OCI-LY7 (cell line): ENCODE measurements around the gene POLD2. TPM values are rescaled to one million over a fixed set of nuclear protein-coding genes. Genes with fewer than 3 reads are reported as not detected.

Experiments
- BruUV-seq: library from RNA; stranded (reverse); fragments of 400-500 nt; replicated peaks from 2 replicates; lab custom pipeline; 2021; lab: Mats Ljungman, UMichigan
- CTCF ChIA-PET: fragments of 300-600 bp; sonication (Branson Sonifier 250); formaldehyde crosslinking; loops from one replicate; lab custom pipeline; 2022; ENCODE audit warnings: antibody characterized with exemption; ENCODE audit not compliant: unreplicated experiment; lab: Charles Lee
- POLR2A ChIA-PET: fragments of 300-600 bp; sonication (Branson Sonifier 250); formaldehyde crosslinking; loops from one replicate; lab custom pipeline; 2022; ENCODE audit warnings: antibody characterized with exemption; lab: Charles Lee
- DNase-seq: peaks from one replicate; pipeline ENCODE4 v3.0.0-alpha.2; 2015; ENCODE audit warnings: low spot score
- H2AFZ ChIP-seq: fragments of 200-600 bp; sonication (generic), shearing (Covaris generic); 2 replicates; pipeline ENCODE4 v1.6.1; 2014; ENCODE audit warnings: mild to moderate bottlenecking, antibody characterized with exemption, low read length, moderate library complexity
- H3K27ac ChIP-seq: fragments of 200-600 bp; sonication (generic); 2 replicates; pipeline ENCODE4 v1.5.1; 2014; ENCODE audit warnings: mixed run types, low read depth, mild to moderate bottlenecking, moderate library complexity, low read length, inconsistent platforms; ENCODE audit not compliant: poor library complexity, severe bottlenecking
- H3K36me3 ChIP-seq: fragments of 200-600 bp; sonication (generic); 2 replicates; pipeline ENCODE4 v1.6.1; 2014; ENCODE audit warnings: mild to moderate bottlenecking, antibody characterized with exemption, low read length, moderate library complexity, mixed read lengths; ENCODE audit not compliant: insufficient read depth
- H3K4me1 ChIP-seq: fragments of 200-600 bp; sonication (generic); 2 replicates; pipeline ENCODE4 v1.5.1; 2014; ENCODE audit warnings: mild to moderate bottlenecking, low read length; ENCODE audit not compliant: insufficient read depth, poor library complexity, severe bottlenecking
- H3K4me2 ChIP-seq: fragments of 200-600 bp; sonication (generic); 2 replicates; pipeline ENCODE4 v1.6.1; 2014; ENCODE audit warnings: mild to moderate bottlenecking, low read length
- H3K4me3 ChIP-seq: fragments of 200-600 bp; sonication (generic); 2 replicates; pipeline ENCODE4 v1.5.1; 2014; ENCODE audit warnings: mild to moderate bottlenecking, low read depth, low read length; ENCODE audit not compliant: poor library complexity, severe bottlenecking
- H3K79me2 ChIP-seq: fragments of 200-600 bp; sonication (generic); 2 replicates; pipeline ENCODE4 v1.6.1; 2016; ENCODE audit warnings: low read depth, mild to moderate bottlenecking, low read length, moderate library complexity, mixed read lengths; ENCODE audit not compliant: insufficient read depth
- H3K9me2 ChIP-seq: fragments of 200-600 bp; sonication (generic); 2 replicates; pipeline ENCODE4 v1.6.1; 2016; ENCODE audit warnings: mild to moderate bottlenecking, low read length, mixed read lengths; ENCODE audit not compliant: insufficient read depth
- H3K9me3 ChIP-seq: fragments of 200-600 bp; sonication (generic); 2 replicates; pipeline ENCODE4 v1.6.1; 2014; ENCODE audit warnings: mild to moderate bottlenecking, mixed run types, low read length, mixed read lengths
- H4K20me1 ChIP-seq: fragments of 200-600 bp; sonication (generic); 2 replicates; pipeline ENCODE4 v1.6.1; 2014; ENCODE audit warnings: mild to moderate bottlenecking, antibody characterized with exemption, low read length, moderate library complexity, mixed read lengths; ENCODE audit not compliant: insufficient read depth
- EZH2phosphoT487 ChIP-seq: fragments of 200-600 bp; sonication (generic); IDR thresholded peaks from 2 replicates; pipeline ENCODE4 v1.6.1; 2018; ENCODE audit warnings: low read depth, borderline replicate concordance, mild to moderate bottlenecking, mixed run types, antibody characterized with exemption, low read length, moderate library complexity, mixed read lengths
- intact Hi-C: fragments of 100-400 bp; cut with micrococcal nuclease; formaldehyde crosslinking; loops from one replicate; pipeline ENCODE4 v1.10.0; 2022; ENCODE audit not compliant: unreplicated experiment
- total RNA-seq, 2 experiments: library from RNA; depleted of rRNA in 1 of 2; stranded (reverse); fragments of >200 nt in 1 of 2; shearing (Covaris generic) in 1 of 2; gene quantifications; 2 replicates each; pipeline ENCODE4 v1.2.3, GENCODE V29; 2014 to 2022
- TF ChIP-seq, protein P1 (sequence below): fragments of 200-600 bp; sonication (generic); conservative IDR thresholded peaks from 2 replicates; pipeline ENCODE4 v1.5.1; 2014; ENCODE audit warnings: mild to moderate bottlenecking, antibody characterized with exemption, low read length, moderate library complexity, mixed read lengths

Gene POLD2
- total RNA-seq, 2 experiments from 2014 or later, result 230 to 261 TPM

GRCh38 chr7:44148166-44148565, 24.8 kb upstream of the POLD2 start:
- no peaks in the 10 kb centered on the region for H3K9me2 ChIP-seq
- H3K4me3 ChIP-seq, result no peak overlapping the region
- H3K9me3 ChIP-seq, result no peaks in the 10 kb centered on the region
- no peaks in the 10 kb centered on the region for H3K4me1 ChIP-seq
- intact Hi-C loops, result no loop called here
- no peaks in the 10 kb centered on the region for H4K20me1 ChIP-seq
- TF ChIP-seq, protein P1, sequence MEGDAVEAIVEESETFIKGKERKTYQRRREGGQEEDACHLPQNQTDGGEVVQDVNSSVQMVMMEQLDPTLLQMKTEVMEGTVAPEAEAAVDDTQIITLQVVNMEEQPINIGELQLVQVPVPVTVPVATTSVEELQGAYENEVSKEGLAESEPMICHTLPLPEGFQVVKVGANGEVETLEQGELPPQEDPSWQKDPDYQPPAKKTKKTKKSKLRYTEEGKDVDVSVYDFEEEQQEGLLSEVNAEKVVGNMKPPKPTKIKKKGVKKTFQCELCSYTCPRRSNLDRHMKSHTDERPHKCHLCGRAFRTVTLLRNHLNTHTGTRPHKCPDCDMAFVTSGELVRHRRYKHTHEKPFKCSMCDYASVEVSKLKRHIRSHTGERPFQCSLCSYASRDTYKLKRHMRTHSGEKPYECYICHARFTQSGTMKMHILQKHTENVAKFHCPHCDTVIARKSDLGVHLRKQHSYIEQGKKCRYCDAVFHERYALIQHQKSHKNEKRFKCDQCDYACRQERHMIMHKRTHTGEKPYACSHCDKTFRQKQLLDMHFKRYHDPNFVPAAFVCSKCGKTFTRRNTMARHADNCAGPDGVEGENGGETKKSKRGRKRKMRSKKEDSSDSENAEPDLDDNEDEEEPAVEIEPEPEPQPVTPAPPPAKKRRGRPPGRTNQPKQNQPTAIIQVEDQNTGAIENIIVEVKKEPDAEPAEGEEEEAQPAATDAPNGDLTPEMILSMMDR, result no peak
- TF ChIP-seq EZH2phosphoT487, result no peak
- H3K79me2 ChIP-seq, result no peaks in the 10 kb centered on the region
- H3K27ac ChIP-seq, result no peak overlapping the region
- H3K36me3 ChIP-seq, result no peaks in the 10 kb centered on the region
- H3K4me2 ChIP-seq, result no peak overlapping the region
- ChIA-PET POLR2A (interaction anchor here (0.9 kb wide), 1 partner anchor 15 kb away, joined by 3 read pairs; no protein-coding TSS in a partner anchor), CTCF (no interaction called here)
- no peak overlapping the region for H2AFZ ChIP-seq
- no TSS peak for BruUV-seq
- no peak for DNase-seq

DNA sequence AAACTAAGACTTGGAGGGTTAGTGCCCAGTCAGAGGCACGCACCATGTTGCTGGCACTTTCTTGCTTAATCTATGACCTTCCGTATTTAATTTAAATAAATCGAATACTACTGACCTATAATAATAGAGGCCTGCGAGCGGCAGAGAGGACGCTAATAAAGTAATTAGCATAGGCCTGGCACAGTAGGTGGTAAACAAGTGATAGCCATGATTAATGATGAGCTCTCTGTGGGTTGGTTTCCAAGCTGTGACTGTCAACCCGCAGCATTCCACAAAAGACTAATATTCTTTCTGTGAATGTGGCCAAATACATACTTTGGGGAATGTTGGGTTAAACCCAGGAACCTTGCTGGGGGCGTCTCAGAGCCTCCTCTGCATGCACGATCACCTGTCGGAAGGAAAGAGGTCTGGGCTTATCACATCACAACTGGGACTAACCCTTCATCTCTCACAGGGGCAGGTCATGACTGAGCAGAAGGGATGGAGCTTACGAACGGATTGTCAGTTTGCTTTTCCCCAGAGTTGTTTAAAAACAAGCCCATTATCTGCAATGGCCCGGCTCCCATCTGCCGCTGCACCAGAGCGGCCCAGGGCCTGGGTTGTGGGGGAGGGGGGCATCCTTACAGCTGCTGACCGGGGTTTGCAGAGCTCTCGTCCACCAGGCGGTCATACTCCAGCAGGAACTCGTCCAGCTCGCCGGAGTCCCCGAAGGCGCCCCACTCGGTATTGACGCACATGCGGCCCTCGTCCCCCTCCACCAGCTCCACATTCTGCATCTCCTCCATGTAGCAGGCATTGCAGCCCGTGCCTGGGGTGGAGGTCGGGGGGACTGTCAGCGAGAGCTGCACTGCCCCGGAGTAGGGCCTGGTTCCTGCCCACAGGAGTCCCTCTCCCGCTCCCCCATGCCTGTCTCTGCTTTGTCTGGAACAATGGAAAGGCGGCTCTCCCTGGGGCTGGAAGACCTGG, 24.0 kb upstream of the POLD2 start:
- H2AFZ ChIP-seq, result no peak overlapping the region
- no peak overlapping the region for H3K4me2 ChIP-seq
- no peaks in the 10 kb centered on the region for H4K20me1 ChIP-seq
- intact Hi-C loops, result no loop called here
- H3K27ac ChIP-seq, result no peak overlapping the region
- H3K9me3 ChIP-seq, result no peaks in the 10 kb centered on the region
- no peaks in the 10 kb centered on the region for H3K79me2 ChIP-seq
- POLR2A ChIA-PET, result interaction anchor here (0.9 kb wide), 1 partner anchor 16 kb away, joined by 3 read pairs; no protein-coding TSS in a partner anchor
- BruUV-seq, result no TSS peak
- DNase-seq, result no peak
- TF ChIP-seq, protein P1, result no peak
- no peak for TF ChIP-seq EZH2phosphoT487
- H3K4me1 ChIP-seq, result no peaks in the 10 kb centered on the region
- H3K36me3 ChIP-seq, result no peaks in the 10 kb centered on the region
- CTCF ChIA-PET, result no interaction called here
- H3K4me3 ChIP-seq, result no peak overlapping the region
- H3K9me2 ChIP-seq, result no peaks in the 10 kb centered on the region
